ENCODE data around the gene SYNJ2.

- TF ChIP-seq CTCF (IDR thresholded peaks at IDR 0.05; ENCODE audit: poor library complexity, severe bottlenecking) (no peak), EZH2 (IDR thresholded peaks at IDR 0.05; ENCODE audit: borderline replicate concordance, insufficient read depth, low read length, poor library complexity, severe bottlenecking) (no peak), POLR2AphosphoS5 (IDR thresholded peaks at IDR 0.05) (no peak), TAF1 (IDR thresholded peaks at IDR 0.05; ENCODE audit: low read depth) (no peak), RAD21 (conservative IDR thresholded peaks at IDR 0.05) (no peak), REST (IDR thresholded peaks at IDR 0.05; ENCODE audit: borderline replicate concordance) (no peak)
Measured at GRCh38 chr6:157965387-157965786, 16.3 kb upstream of the SYNJ2 start.

Measured in neural cell (in vitro differentiated cells).